ENCODE measurements around the gene UBE2K.
"Not testable (repeated sequence)": the region's sequence is repeated elsewhere in the genome, so short reads cannot be mapped to it uniquely, and the experiment has no call there.

Gene UBE2K, protein sequence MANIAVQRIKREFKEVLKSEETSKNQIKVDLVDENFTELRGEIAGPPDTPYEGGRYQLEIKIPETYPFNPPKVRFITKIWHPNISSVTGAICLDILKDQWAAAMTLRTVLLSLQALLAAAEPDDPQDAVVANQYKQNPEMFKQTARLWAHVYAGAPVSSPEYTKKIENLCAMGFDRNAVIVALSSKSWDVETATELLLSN

DNA sequence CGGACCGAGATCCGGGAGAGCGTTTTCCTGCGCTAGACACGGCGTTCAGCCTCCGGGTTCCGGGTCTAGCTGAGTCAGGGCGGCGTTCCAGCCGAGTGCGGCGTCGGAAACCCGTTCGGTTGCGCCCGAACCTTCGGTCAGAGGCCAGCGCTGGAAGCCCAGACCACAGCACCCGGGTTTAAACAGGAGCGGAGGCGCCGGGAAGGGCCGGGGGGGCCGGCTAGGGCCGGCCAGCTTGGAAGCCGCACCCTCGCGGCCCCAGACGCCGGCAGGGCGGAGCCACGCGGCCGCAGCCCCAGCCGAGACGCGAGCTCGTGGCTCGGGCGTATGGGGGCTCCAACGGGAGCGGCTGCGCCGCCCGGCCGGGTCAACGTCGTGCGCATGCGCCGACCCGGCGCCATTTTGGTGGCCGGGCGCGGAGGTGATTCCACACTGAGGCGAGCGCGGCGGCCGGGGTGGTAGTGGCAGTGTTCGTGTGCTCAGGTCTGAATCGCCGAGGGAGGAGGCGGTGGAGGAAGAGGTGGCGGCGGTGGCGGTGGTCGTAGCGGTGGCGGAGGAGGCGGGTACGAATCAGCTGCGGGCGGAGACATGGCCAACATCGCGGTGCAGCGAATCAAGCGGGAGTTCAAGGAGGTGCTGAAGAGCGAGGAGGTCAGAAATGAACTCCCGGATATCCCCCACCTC lies at the start of gene UBE2K:
TSS of gene UBE2K (plus strand) at position 397 of the 684 bp plus-strand sequence. CDS start at position 589, 192 bp downstream.
- peak; percentile 78 to 85 for DNase-seq

DNA sequence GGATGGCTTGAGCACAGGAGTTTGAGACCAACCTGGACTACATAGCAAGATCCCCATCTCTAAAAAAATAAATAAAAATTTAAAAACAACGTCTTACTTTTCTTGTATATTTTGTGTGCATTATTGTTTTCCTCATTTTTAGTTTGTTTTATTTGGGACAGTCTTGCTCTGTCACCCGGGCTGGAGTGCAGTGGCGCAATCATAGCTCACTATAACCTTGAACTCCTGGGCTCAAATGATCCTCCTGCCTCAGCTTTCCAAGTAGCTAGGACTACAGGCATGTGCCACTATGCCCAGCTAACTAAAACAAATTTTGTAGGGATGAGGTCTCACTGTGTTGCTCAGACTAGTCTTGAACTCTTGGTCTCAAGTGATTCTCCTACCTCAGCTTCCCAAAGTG lies 49.7 kb upstream of the UBE2K start:
- no peak for DNase-seq

DNA sequence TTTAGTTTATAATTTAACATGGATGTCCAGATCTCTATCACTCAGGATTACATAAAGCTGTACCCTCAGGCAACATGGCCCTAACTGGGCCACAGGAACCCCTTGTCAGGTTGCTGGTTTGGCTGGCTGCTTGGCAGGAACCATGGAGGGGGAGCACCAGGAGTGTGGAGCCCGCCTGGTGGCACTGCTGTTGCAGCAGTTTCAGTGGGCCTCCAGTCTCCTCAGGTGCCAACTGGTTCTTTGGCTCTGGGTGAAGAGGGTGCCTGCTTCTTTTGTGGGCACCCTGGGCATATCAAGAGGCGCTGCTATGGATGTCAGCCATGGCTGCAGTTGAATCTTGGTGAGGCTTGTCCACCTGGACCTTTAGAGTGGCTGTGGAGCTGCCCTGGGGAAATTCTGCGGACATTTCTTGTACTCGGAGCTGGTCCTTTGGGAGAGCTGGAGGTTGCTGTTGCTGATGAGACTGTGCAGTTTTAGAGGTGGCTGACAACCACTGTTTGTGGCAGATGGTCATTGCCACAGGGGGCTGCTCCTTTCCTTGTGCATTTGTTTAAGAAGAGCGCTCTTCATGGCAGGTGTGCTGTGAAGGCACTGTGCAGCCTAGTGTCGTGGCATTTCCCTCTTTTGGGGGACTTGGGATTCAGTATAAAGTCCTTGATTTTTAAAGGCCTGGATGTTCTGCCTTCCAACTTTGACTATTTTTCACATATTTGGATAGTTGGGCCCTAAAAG lies 48.9 kb upstream of the UBE2K start:
- no peak for DNase-seq

DNA sequence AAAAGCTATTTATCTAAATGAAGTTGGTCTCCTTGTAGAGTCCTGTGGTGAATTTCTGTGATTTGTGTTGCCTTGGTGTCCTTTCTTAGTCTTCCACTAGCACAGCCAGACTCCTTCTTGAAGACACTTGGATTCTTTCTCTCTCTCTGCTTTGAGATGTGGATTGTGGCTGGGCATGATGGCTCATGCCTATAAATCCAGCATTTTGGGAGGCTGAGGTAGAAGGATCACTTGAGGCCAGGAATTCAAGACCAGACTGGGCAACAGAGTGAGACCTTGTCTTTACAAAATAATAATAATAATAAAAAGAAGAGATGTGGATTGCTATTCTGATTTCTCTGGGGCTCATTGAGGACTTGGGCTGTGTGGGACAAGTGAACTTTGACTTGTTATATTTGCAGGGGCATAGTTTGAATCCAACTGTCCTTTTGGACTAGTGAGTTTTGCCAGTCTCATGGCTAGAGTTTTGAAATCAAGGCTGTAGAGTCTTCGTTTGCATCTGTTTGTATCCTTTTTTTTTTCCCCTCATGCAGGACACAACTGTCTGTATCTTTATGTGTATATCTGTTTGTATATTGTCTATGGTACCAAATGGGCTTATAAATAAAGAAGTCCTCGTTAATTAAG lies 48.2 kb upstream of the UBE2K start:
- no peak for DNase-seq

DNA sequence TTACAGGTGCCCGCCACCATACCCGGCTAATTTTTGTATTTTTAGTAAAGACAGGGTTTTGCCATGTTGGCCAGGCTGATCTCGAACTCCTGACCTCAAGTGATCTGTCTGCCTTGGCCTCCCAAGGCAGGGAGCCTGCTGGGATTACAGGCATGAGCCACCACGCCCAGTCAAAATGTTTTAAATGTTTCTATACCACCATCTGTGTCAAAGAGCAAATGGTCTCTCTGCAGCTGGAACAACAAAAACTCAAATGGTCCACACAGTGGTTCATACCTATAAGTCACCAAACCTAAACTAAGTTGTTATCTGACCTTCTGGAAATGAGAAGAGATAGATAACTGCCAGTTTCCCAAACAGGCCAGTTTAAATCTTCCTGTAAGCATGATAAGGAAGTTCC lies 46.4 kb upstream of the UBE2K start:
- DNase-seq: not testable (repeated sequence)

DNA sequence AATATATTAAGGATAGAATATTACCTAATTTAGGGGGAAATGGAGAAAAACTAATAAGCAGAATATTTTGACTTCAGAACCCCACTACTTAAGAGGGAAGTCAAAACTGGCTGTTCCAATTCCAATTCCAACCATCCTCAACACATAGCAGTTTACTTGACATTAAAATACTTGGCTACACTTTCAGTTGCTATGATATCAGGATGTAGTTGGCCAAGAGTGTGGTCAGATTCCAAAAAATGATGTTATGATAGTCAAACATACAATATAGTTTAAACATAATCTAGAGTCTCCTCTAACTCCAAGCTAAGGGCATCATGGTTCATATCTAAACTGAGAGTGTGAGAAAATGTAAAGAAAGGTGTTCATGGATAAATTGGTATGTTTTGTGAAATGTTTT lies 42.7 kb upstream of the UBE2K start:
- no peak for DNase-seq

DNA sequence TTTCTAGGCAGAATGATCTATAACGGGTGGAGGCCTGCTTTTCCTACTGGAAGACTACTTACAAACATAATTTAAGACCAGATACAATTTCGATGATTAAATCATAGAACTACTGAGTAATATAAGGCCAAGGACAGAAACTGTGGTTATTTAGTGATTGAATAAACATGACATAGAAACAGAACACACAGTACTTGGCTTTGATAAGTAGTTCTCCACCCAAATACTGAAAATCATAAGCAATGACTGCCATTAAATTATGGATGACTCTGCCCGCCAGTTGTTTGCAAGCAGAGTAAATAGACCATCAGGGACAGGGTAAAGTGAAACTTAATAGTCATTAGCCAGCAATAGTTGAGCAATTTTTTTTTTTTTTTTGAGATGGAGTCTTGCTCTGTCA lies 42.1 kb upstream of the UBE2K start:
- DNase-seq: no peak

DNA sequence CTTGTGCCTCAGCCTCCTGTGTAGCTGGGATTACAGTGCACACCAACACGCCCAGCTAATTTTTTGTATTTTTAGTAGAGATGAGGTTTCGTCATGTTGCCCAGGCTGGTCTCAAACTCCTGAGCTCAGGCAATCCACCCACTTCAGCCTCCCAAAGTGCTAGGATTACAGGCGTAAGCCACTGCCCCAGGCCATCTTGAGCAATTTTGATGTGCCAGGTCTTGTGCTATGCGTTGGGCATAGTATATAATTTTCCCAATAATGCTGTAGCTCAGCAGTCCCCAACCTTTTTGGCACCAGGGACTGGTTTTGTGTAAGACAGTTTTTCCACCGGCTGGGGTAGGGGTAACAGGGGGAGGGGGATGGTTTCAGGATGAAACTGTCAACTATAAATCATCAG lies 41.3 kb upstream of the UBE2K start:
- not testable (repeated sequence) for DNase-seq

DNA sequence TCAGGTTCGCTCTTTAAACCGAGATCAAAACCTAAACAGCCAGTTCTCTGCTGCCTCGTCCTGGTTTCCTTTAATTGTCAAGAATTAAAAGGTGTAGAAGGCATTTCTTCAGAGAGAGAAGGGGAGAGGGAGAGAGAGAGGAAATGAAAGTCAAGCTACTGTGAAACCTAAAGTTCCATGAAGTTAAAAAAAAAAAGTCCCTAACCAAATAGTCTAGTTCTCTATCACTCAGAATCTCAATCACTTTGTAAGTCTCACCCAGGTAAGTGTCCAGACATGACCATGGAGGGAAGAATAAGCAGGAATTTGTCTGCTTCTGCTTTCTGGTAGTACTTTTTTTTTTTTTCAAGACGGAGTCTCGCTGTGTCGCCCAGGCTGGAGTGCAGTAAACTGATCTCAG lies 40.5 kb upstream of the UBE2K start:
- no peak for DNase-seq

DNA sequence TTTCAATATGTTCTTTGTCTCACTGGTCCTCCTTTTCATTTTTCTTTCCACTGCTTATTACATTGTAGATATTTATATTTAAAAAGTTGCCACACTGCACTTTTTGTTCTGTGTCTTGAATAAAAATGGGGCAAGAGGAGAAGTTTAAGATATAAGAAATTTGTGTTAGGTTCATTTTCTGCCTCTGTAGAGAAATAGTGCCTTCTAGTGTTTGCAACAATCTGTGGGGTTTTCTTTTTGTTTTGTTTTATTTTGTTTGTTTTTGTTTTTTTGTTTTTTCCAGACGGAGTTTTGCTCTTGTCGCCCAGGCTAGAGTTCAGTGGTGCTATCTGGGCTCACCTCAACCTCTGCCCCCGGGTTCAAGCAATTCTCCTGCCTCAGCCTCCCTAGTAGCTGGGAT lies 39.2 kb upstream of the UBE2K start:
- DNase-seq: no peak

DNA sequence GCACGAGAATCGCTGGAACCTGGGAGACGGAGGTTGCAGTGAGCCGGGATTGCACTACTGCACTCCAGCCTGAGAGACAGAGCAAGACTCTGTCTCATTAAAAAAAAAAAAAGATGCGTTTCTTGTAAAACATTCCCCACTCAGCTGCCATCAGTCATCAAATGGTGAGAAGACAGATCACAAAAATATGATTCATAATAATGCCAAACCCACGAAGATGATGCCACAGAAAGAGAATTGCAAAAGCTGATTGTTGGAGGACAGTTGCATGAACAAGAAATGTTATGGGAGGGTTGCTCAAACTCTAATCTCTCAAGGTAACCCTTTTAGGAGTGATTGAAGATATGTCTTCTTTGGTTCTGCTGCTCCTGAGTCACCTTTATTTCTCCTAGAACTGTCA lies 37.9 kb upstream of the UBE2K start:
- DNase-seq: no peak

DNA sequence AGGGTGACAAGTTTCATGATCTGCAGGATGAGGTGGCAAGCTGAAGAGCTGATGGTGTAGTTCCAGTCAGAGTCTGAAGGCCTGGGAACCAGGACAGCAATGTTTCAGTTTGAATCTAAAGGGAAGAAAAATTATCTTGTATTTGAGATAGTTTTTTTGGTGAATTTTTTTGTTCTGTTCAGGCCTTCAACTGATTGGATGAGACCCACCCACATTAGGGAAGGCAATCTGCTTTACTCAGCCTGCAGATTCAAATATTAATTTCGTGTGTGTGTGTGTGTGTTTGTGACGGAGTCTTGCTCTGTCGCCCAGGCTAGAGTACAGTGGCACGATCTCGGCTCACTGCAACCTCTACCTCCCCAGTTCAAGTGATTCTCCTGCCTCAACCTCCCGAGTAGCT lies 37.2 kb upstream of the UBE2K start:
- no peak for DNase-seq

DNA sequence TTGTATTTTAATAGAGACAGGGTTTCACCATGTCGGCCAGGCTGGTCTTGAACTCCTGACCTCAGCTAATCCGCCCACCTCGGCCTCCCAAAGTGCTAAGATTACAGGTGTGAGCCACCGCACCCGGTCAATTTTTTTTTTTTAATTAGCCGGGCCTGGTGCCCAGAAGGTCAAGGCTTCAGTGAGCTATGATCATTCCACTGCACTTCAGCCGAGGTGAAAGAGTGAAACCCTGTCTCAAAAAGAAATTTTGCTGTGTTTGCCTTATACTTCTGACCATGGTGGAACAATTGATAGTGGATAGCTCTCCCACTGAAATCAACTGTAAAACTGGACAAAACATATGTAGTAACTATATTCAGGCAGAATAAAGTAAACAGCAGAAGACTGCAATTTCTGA lies 35.3 kb upstream of the UBE2K start:
- DNase-seq: no peak

DNA sequence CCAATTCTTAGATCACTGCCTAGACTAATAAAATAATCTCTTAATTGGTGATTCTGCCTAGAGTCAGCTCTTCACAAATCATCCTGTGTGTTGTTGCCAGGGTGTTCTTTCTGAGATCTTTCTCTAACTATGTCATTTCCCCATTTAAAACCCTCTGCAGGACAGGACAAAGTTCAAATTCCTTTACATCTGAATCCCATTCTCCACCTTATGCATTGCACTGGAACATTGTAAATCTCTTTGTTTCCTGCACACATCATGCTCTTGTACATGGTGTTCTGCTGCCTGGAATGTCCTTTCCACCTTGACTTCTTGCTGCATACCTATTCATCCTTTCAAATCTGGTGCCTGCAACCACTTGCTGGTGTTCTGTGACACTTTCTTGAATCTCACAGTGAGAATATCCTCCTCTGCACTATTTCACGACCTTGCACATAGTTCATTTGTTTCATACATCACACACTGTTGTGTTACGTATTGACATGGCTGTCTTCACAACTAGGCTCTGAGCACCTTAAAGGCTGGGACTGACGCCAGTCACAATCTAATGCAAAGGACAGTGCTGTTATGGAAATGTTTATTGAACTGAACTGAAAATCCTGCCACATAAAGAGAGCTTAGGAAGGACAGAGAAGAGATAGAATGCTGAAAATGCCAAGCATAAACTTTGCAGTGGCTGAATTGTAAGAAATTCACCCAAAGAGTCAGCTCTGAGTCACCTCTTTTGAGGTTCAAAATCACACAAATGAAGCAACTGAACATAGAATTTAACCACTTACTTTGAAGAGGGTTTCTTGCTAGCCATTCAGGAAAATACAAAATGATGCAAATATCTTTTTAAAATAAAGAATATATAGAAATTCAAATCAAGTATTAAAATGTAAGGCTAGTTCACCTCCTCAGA lies 32.9 kb upstream of the UBE2K start:
- DNase-seq: no peak

DNA sequence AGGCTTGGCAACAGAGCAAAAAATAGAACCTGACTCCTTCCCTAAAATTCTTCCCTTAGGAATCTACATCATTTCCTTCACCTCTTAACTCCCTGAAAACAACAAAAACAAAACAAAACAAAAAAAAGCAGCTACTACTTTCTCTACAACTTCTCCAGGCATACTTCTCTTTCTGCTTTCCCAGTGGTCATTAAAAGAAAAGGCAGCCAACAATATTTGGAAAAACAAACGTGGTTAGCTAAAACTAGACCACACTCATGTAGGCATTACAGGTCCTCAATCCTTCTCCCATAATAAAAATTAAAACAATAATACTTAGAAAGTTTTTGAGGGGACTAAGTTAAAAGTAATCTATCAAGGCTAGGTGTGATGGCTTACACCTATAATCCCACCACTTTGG lies 30.2 kb upstream of the UBE2K start:
- DNase-seq: no peak

DNA sequence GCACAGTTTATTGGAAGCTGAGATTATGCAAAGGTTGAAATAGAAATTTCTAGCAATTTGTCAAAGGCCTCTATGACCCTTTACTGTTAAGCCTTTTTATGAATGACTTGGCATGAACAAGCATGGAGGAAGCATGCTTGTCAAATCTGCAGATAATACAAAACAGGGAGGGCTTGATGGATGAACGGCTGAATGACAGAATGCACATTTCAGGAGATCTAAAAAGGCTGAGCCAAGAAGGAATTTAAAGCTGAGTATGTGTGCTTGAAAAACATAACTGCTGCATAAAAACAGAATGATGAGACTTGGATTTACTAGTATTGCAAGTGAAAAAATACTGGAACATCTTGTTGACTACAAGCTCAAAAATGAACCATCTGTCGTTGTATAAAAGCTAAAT lies 29.0 kb upstream of the UBE2K start:
- DNase-seq: peak in 1 of 2 donors; percentile 43

DNA sequence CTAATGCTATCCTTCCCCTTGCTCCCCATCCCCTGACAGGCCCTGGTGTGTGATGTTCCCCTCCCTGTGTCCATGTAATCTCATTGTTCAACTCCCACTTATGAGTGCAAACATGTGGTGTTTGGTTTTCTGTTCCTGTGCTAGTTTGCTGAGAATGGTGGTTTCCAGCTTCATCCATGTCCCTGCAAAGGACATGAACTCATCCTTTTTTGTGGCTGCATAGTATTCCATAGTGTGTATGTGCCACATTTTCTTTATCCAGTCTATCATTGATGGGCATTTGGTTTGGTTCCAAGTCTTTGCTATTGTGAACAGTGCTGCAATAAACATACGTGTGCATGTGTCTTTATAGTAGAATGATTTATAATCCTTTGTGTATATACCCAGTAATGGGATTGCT lies 27.6 kb upstream of the UBE2K start:
- DNase-seq: not testable (repeated sequence)

DNA sequence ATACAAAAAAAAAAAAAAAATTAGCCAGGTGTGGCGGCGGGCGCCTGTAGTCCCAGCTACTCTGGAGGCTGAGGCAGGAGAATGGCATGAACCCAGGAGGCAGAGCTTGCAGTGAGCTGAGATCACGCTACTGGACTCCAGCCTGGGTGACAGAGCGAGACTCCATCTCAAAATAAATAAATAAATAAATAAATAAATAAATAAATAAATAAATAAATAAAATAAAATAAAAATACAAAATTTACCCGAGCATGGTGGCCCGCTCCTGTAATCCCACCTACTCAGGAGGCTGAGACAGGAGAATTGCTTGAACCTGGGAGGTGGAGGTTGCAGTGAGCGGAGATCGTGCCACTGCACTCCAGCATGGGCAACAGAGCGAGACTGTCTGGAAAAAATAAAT lies 22.3 kb upstream of the UBE2K start:
- DNase-seq: not testable (repeated sequence)

DNA sequence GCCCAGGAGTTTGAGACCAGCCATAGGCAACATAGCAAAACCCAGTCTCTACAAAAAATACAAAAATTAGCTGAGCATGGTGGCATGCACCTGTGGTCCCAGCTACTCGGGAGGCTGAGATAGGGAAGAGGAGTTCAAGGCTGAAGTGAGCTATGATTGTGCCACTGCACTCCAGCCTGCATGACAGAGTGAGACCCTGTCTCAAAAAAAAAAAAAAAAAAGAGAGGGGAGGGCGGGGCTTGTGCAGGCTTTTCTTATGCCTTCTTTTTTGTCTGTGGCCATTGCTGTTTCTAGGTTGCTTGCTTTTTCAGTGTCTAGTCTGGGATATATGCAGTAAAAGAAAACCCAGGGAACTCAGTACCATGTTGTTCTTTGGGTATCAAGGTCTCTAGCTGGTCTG lies 16.9 kb upstream of the UBE2K start:
- not testable (repeated sequence) for DNase-seq

DNA sequence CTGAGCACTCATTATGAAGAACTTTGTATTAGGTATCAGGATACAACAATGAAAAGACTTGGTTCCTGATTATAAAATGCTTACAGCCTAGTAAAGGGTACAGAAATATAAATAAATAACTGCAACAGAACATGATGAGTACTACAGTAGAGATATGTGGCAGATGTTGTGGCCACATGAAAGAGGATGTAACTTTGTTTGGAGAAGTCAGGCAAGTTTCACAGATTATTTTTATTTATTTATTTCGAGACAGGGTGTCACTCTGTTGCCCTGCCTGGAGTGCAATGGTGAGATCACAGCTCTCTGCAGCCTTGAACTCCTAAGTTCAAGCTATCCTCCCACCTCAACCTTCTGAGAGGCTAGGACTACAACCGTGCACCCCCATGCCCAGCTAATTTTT lies 15.8 kb upstream of the UBE2K start:
- DNase-seq: no peak

DNA sequence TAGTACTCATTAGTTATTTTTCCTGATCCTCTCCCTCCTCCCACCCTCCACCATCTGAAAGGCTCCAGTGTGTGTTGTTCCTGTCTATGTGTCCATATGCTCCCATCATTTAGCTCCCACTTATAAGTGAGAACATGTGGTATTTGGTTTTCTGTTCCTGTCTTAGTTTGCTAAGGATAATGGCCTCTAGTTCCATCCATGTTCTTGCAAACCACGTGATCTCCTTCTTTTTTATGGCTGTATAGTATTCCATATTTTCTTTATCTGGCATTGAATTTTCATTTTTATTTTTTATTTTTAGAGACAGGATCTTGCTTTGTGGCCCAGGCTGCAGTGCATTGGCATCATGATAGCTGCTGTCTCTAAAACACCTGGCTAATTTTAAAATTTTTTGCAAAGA lies 11.9 kb upstream of the UBE2K start:
- no peak for DNase-seq

DNA sequence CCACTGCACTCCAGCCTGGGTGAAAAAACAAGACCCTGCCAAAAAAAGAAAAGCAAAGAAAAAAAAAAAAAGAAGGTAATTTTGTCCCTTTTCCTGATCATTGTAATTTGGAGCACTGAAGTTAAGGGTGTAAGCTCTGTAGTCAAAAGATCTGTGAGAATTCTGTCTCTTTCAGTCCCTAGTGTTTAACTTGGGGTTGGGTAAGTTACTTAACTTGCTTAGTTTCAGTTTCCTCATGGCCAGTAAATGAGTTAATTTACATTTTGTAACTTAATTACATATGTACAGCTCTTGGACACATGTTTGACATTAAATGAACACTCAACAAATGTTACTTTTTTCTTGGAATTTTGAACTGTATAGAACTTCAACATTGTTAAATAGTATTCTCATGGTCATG lies 10.9 kb upstream of the UBE2K start:
- DNase-seq: no peak

DNA sequence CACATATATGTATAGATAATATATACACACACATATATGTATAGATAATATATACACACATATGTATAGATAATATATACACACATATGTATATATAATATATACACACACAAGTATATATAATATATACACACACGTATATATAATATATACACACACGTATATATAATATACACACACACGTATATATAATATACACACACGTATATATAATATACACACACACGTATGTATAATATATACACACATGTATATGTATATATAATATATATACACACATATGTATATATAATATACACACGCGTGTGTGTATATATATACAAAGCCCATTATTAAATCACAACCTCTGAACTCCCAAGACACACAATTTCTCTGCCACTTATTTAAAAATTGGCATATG lies 8.0 kb upstream of the UBE2K start:
- no peak for DNase-seq
